ENCODE measurements around the gene RPS19BP1. TPM values are rescaled to one million over a fixed set of nuclear protein-coding genes. Genes with fewer than 3 reads are reported as not detected.

The RPS19BP1 gene
- total RNA-seq, 1 donor from 2014 or later, result 67.7 TPM

DNA sequence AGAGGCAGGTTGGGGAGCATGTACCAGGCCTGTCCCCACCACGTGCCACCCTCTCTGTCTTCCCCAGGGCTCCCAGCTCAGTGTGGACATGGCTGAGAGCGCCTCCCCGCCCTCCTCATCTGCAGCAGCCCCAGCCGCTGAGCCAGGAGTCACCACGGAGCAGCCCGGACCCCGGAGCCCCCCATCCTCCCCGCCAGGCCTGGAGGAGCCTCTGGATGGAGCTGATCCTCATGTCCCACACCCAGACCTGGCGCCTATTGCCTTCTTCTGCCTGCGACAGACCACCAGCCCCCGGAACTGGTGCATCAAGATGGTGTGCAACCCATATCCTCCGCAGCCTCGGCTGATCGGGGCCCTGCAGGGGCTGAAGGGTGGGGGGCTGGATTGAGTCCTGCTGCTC lies 38.1 kb upstream of the RPS19BP1 start, which contains the start of gene CACNA1I:
Gene CACNA1I, plus strand, starts transcription at position 89 of the 400 bp plus-strand sequence. Its CDS starts 0 bp downstream, at position 89.
- CTCF ChIA-PET, result no interaction called here
- TF ChIP-seq, protein P1, sequence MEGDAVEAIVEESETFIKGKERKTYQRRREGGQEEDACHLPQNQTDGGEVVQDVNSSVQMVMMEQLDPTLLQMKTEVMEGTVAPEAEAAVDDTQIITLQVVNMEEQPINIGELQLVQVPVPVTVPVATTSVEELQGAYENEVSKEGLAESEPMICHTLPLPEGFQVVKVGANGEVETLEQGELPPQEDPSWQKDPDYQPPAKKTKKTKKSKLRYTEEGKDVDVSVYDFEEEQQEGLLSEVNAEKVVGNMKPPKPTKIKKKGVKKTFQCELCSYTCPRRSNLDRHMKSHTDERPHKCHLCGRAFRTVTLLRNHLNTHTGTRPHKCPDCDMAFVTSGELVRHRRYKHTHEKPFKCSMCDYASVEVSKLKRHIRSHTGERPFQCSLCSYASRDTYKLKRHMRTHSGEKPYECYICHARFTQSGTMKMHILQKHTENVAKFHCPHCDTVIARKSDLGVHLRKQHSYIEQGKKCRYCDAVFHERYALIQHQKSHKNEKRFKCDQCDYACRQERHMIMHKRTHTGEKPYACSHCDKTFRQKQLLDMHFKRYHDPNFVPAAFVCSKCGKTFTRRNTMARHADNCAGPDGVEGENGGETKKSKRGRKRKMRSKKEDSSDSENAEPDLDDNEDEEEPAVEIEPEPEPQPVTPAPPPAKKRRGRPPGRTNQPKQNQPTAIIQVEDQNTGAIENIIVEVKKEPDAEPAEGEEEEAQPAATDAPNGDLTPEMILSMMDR (IDR thresholded peaks at IDR 0.05), result no peak
- Mint-ChIP-seq H3K4me1 (peaks cover 16% of the 10 kb centered on the region), H3K27ac (no peak within 1 kb of the TSS), H3K27me3 (peaks cover 5% of the 10 kb centered on the region), H3K9me3 (peaks cover 2% of the 10 kb centered on the region), H3K36me3 (ENCODE audit: low read depth) (no peaks in the 10 kb centered on the region), H3K4me3 (no peak within 1 kb of the TSS)
- intact Hi-C loops (cut with micrococcal nuclease), result no loop called here
- POLR2A ChIA-PET, result no interaction called here
- DNase-seq, result no peak
- ATAC-seq (ENCODE audit: low read depth), result no peak

DNA sequence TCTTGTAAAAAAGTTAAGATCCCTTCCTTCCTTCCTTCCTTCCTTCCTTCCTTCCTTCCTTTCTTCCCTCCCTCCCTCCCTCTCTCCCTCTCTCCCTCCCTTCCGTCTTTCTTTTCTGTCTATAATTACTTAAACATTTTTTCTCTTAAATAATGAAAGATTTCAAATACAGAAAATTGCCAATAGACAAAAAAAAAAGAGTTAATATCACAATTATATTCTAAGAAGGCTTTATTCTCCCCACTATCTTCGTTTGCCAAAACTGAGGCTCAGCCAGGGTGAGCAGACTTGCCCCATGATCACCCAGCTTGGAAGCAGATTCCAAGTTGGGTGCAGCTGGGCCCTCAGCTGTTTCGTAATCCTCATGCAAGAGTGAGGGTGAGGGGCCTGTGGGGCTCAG lies 37.7 kb upstream of the RPS19BP1 start:
- CTCF ChIA-PET, result no interaction called here
- POLR2A ChIA-PET, result no interaction called here
- TF ChIP-seq, protein P1 (IDR thresholded peaks at IDR 0.05), result no peak
- Mint-ChIP-seq H3K27me3 (peaks cover 5% of the 10 kb centered on the region), H3K4me3 (no peak overlapping the region), H3K9me3 (peaks cover 6% of the 10 kb centered on the region), H3K36me3 (ENCODE audit: low read depth) (no peaks in the 10 kb centered on the region), H3K4me1 (peaks cover 15% of the 10 kb centered on the region), H3K27ac (no peak overlapping the region)
- DNase-seq (no peak), ATAC-seq (ENCODE audit: low read depth) (no peak)
- intact Hi-C loops (cut with micrococcal nuclease), result no loop called here

DNA sequence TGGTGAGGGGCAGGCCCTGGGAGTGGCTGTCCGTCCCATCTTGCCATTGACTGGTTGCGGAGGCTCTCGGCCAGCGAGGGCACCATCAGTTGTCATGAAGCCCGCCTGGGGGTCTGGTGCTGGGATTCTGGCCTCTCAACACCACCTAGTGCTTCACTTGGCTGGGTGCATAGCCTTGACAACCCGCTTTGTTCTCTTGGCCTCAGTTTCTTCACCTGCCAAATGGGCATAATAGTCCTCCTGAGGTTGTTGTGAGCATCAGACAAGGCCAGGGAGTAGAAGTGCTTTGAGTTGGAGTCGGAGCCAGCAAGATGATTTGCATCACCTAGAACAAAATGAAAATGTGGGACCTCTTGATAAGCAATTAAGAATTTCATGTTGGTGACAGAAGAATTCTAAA lies 36.5 kb upstream of the RPS19BP1 start:
- ChIA-PET POLR2A (no interaction called here), CTCF (no interaction called here)
- Mint-ChIP-seq H3K9me3 (peaks cover 6% of the 10 kb centered on the region), H3K4me1 (peaks cover 15% of the 10 kb centered on the region), H3K27ac (no peak overlapping the region), H3K27me3 (peaks cover 5% of the 10 kb centered on the region), H3K36me3 (ENCODE audit: low read depth) (no peaks in the 10 kb centered on the region), H3K4me3 (no peak overlapping the region)
- ATAC-seq (ENCODE audit: low read depth), result no peak
- TF ChIP-seq, protein P1 (IDR thresholded peaks at IDR 0.05), result no peak
- no peak for DNase-seq
- intact Hi-C loops (cut with micrococcal nuclease), result no loop called here

DNA sequence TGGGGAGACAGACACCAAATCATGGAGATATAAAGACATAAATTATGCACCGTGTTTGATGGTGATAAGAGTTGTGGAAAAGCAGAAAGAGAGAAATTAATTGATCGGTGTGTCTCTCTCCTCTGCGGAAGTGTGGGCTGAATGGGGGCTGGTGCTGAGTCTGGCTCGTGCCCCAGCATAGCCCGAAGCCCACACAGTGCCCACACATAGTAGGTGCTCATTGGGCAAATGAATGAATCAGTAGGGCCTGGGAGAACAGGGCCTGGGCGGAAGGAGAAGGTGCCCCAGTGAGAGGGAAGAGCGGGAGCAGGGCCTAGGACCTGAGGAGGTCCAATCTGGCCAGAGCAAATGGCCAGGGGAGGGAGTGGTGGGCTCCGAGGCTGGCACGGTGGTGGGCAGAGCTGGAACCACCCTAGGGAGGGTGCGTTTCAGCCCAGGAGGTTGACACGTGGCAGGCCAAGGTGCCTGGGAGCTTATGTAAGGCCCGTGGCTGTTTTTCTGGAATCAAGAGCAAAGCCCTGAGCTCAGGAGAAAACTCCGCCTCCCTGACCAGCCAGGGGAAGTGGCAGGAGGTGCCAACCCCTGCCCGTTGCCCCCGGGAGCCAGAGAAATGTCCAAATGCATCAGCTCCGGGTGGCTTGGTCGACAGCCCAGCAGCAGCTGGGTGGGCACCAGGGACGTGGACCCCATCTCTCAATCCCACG lies 35.9 kb upstream of the RPS19BP1 start:
- H3K27me3 Mint-ChIP-seq, result peaks cover 5% of the 10 kb centered on the region
- intact Hi-C loops (cut with micrococcal nuclease), result no loop called here
- no peak overlapping the region for H3K27ac Mint-ChIP-seq
- DNase-seq (no peak), ATAC-seq (ENCODE audit: low read depth) (no peak)
- ChIA-PET POLR2A (interaction anchor here (0.6 kb wide), 1 partner anchor 1316 kb away, joined by 4 read pairs; no protein-coding TSS in a partner anchor), CTCF (no interaction called here)
- no peak overlapping the region for H3K4me3 Mint-ChIP-seq
- H3K4me1 Mint-ChIP-seq, result peaks cover 15% of the 10 kb centered on the region
- H3K9me3 Mint-ChIP-seq, result peaks cover 6% of the 10 kb centered on the region
- H3K36me3 Mint-ChIP-seq (ENCODE audit: low read depth), result no peaks in the 10 kb centered on the region
- TF ChIP-seq, protein P1 (IDR thresholded peaks at IDR 0.05), result no peak

DNA sequence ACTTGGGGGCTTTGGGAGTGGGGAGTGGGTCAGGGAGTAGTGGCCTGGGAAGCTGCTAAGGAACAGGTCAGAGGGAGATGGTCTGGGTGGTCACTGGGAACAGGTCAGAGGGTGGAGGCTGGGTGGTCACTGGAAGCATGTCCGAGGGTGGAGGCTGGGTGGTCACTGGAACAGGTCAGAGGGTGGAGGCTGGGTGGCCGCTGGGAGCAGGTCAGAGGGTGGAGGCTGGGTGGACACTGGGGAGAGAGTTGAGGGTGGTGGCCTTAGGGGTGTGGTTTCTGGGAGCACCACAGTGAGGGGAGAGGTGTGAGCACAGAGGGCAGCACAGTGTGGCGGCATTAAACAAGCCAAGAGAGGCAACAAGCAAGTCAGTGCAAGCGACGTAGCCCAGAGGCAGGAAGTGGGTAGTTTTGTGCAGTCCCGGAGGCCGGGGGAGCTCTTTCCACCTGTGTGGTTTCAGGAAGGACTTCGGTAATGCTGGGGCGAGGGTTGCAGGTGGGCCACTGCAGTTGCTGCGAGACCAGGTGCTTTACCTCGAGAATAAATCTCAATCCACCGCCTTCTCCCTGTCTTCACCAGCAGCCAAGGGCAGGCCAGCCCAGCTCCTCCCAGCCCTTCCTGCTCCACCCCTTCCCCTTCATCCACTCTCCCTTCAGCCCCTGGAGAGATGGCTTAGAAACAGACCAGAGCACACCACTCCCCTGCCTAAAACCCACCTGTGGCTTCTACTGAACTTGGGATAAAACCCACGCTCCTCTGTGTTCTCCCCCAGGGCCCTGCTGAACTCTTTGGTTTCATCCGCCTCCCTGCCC lies 34.8 kb upstream of the RPS19BP1 start:
- TF ChIP-seq, protein P1 (IDR thresholded peaks at IDR 0.05), result no peak
- Mint-ChIP-seq H3K27ac (no peak overlapping the region), H3K36me3 (ENCODE audit: low read depth) (no peaks in the 10 kb centered on the region), H3K4me1 (peaks cover 15% of the 10 kb centered on the region), H3K9me3 (peaks cover 6% of the 10 kb centered on the region), H3K27me3 (peaks cover 5% of the 10 kb centered on the region), H3K4me3 (peak overlapping the region; percentile 5)
- ATAC-seq (ENCODE audit: low read depth) (peak; percentile 50), DNase-seq (no peak)
- ChIA-PET POLR2A (interaction anchor here (0.5 kb wide), 1 partner anchor 30 kb away, joined by 4 read pairs; no protein-coding TSS in a partner anchor), CTCF (interaction anchor here (1.4 kb wide), 1 partner anchor 458 kb away, joined by 3 read pairs; no protein-coding TSS in a partner anchor)
- intact Hi-C loops (cut with micrococcal nuclease), result no loop called here

All from activated B cell treated with CpG ODN at 0.5 μM for 24 hours (primary cell).